ENCODE data around the gene MAMLD1. TPM values are rescaled to one million over a fixed set of nuclear protein-coding genes. Genes with fewer than 3 reads are reported as not detected.

MAMLD1 gene
- total RNA-seq, 1 donor: 3.3 TPM

DNA sequence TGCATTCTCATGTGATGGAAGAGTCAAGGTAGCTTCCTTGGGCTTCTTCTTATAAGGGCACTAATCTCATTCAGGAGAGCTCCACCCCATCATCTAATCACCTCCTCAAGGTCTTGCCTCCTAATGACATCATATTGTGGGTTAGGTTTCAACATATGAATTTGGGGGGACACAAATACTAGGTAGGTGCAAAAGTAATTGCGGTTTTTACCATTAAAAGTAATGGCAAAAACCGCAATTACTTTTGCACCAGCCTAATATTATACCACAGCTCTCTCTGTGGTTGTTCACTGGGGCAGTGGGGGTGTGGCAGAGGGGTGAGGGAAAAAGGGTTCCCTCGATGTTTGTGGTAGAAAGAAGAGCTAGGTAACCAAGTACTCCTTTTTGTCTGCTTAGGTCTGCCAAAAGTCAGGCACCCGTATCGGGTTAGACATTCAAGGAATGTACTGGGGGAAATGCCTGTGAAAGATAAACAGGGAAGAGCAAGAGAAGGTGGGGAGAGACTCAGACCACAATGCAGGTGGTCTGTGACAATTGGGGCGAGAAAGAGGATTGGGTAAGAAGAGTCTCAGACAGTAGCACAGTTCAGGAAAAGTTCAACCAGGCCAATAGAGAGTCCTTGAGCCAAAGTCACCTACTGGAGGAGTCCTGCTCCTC lies 126.4 kb downstream of the MAMLD1 start:
- Histone ChIP-seq H3K4me1 (ENCODE audit: insufficient read depth, low read length) (no peaks in the 10 kb centered on the region), H3K27me3 (ENCODE audit: insufficient read depth, low read length) (no peaks in the 10 kb centered on the region)
- no peak for DNase-seq (ENCODE audit: insufficient read length, low spot score, missing footprints)

DNA sequence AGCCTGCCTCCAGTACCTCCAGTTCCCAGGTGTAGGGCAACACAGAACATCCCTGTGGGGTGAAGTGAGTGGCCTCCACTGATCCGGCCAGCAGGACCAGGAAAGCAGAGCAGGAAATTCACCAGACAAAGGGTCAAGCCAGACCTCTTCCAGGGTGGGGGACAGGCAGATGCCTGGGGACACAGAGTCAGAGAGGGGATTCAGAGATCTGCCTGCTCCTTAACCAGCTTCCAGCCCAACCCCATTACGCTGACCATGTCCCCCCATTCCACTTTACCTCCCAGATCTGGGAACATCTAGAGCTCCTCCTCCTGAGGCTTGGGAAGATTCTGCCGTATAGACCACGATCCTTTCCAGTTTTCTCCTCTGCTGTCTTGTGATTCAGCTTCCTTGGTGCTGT lies 132.4 kb downstream of the MAMLD1 start:
- Histone ChIP-seq H3K27me3 (ENCODE audit: insufficient read depth, low read length) (no peaks in the 10 kb centered on the region), H2AFZ (ENCODE audit: low read length) (no peak overlapping the region), H3K4me1 (ENCODE audit: insufficient read depth, low read length) (no peaks in the 10 kb centered on the region), H4K20me1 (ENCODE audit: insufficient read depth, low read length) (no peaks in the 10 kb centered on the region), H3K4me2 (ENCODE audit: insufficient read depth, low read length) (no peak overlapping the region), H3K4me3 (ENCODE audit: insufficient read depth, low read length) (no peak overlapping the region), H3K36me3 (ENCODE audit: insufficient read depth, low read length) (no peaks in the 10 kb centered on the region), H3K27ac (ENCODE audit: low read depth, low read length) (no peak overlapping the region), H3K9me3 (ENCODE audit: low read depth, low read length) (no peaks in the 10 kb centered on the region), H3K79me2 (ENCODE audit: insufficient read depth, low read length) (no peaks in the 10 kb centered on the region)
- TF ChIP-seq, protein P1, sequence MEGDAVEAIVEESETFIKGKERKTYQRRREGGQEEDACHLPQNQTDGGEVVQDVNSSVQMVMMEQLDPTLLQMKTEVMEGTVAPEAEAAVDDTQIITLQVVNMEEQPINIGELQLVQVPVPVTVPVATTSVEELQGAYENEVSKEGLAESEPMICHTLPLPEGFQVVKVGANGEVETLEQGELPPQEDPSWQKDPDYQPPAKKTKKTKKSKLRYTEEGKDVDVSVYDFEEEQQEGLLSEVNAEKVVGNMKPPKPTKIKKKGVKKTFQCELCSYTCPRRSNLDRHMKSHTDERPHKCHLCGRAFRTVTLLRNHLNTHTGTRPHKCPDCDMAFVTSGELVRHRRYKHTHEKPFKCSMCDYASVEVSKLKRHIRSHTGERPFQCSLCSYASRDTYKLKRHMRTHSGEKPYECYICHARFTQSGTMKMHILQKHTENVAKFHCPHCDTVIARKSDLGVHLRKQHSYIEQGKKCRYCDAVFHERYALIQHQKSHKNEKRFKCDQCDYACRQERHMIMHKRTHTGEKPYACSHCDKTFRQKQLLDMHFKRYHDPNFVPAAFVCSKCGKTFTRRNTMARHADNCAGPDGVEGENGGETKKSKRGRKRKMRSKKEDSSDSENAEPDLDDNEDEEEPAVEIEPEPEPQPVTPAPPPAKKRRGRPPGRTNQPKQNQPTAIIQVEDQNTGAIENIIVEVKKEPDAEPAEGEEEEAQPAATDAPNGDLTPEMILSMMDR (IDR thresholded peaks at IDR 0.05; ENCODE audit: extremely low read depth, low read depth, low read length): no peak
- no peak for DNase-seq (ENCODE audit: insufficient read length, low spot score, missing footprints)

More for the DNA sequence above, 126.4 kb downstream of the MAMLD1 start:
- H3K36me3 ChIP-seq (ENCODE audit: insufficient read depth, low read length): no peaks in the 10 kb centered on the region
- H3K79me2 ChIP-seq (ENCODE audit: insufficient read depth, low read length): no peaks in the 10 kb centered on the region
- TF ChIP-seq, protein P1 (IDR thresholded peaks at IDR 0.05; ENCODE audit: extremely low read depth, low read depth, low read length): no peak
- H3K27ac ChIP-seq (ENCODE audit: low read depth, low read length): no peak overlapping the region
- no peak overlapping the region for H3K4me2 ChIP-seq (ENCODE audit: insufficient read depth, low read length)
- no peak overlapping the region for H2AFZ ChIP-seq (ENCODE audit: low read length)
- no peaks in the 10 kb centered on the region for H3K9me3 ChIP-seq (ENCODE audit: low read depth, low read length)
- H4K20me1 ChIP-seq (ENCODE audit: insufficient read depth, low read length): no peaks in the 10 kb centered on the region
- H3K4me3 ChIP-seq (ENCODE audit: insufficient read depth, low read length): no peak overlapping the region

DNA sequence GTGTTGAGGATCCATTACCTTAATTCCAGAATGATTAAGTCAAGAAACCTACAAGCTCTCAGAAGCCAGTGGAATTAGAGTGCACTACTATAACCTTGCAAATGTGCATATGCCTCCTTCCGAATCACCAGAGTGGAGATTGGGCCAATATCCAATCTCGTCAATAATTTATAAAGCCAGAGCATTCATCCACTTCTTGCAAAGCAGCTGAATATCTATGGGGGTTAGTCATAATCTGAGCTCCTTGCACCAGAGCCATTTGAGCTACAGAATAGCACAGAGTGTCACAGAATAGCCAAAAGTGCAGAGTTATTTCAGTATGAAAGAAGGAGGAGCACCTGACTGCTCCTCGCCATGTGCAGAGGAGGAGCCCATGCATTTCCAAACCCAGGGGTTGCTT lies 136.1 kb downstream of the MAMLD1 start:
- Histone ChIP-seq H3K4me1 (ENCODE audit: insufficient read depth, low read length) (no peaks in the 10 kb centered on the region), H3K9me3 (ENCODE audit: low read depth, low read length) (no peaks in the 10 kb centered on the region), H3K27ac (ENCODE audit: low read depth, low read length) (no peak overlapping the region), H2AFZ (ENCODE audit: low read length) (no peak overlapping the region), H3K27me3 (ENCODE audit: insufficient read depth, low read length) (no peaks in the 10 kb centered on the region), H4K20me1 (ENCODE audit: insufficient read depth, low read length) (peaks cover 2% of the 10 kb centered on the region), H3K4me3 (ENCODE audit: insufficient read depth, low read length) (no peak overlapping the region), H3K36me3 (ENCODE audit: insufficient read depth, low read length) (no peaks in the 10 kb centered on the region), H3K4me2 (ENCODE audit: insufficient read depth, low read length) (no peak overlapping the region), H3K79me2 (ENCODE audit: insufficient read depth, low read length) (no peaks in the 10 kb centered on the region)
- DNase-seq (ENCODE audit: insufficient read length, low spot score, missing footprints): no peak
- TF ChIP-seq, protein P1 (IDR thresholded peaks at IDR 0.05; ENCODE audit: extremely low read depth, low read depth, low read length): no peak

DNA sequence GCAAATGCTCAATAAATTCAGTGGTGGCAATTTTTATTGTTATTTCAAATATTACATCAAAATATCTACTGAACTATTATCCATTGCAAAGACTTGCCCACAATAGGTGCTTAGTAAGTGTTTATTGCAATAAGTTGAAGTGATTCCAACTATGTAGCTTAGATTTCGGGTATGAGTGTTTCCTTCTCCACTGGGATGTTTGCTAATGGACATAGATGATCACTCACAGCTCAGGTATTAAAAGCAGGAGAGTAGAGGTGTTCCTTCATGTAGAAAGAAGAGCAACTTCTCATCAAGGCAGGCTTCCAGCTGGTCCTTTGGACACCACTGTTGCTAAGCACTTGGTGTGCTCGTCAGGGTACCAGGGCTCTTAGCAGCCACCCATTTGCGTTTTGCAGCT lies 139.0 kb downstream of the MAMLD1 start:
- H3K79me2 ChIP-seq (ENCODE audit: insufficient read depth, low read length): no peaks in the 10 kb centered on the region
- peaks cover 2% of the 10 kb centered on the region for H4K20me1 ChIP-seq (ENCODE audit: insufficient read depth, low read length)
- TF ChIP-seq, protein P1 (IDR thresholded peaks at IDR 0.05; ENCODE audit: extremely low read depth, low read depth, low read length): no peak

More for the DNA sequence above, 139.0 kb downstream of the MAMLD1 start:
- Histone ChIP-seq H3K4me3 (ENCODE audit: insufficient read depth, low read length) (no peak overlapping the region), H3K36me3 (ENCODE audit: insufficient read depth, low read length) (no peaks in the 10 kb centered on the region), H3K27ac (ENCODE audit: low read depth, low read length) (no peak overlapping the region), H3K9me3 (ENCODE audit: low read depth, low read length) (no peaks in the 10 kb centered on the region), H3K27me3 (ENCODE audit: insufficient read depth, low read length) (peaks cover under 1% of the 10 kb centered on the region), H3K4me2 (ENCODE audit: insufficient read depth, low read length) (no peak overlapping the region), H2AFZ (ENCODE audit: low read length) (no peak overlapping the region), H3K4me1 (ENCODE audit: insufficient read depth, low read length) (no peaks in the 10 kb centered on the region)
- no peak for DNase-seq (ENCODE audit: insufficient read length, low spot score, missing footprints)

Data from osteoblast (primary cell).